MM.1S (cell line): ENCODE results near the gene XCL2.

Source experiments
- EZH2phosphoT487 ChIP-seq: fragments of 300-600 bp; sonication (generic); IDR thresholded peaks from 2 replicates; pipeline ENCODE4 v1.6.1; 2018; ENCODE audit warnings: antibody characterized with exemption, low read length
- TF ChIP-seq, protein P1 (sequence below): fragments of 300-600 bp; sonication (generic); IDR thresholded peaks from 2 replicates; pipeline ENCODE4 v1.5.1; 2016; ENCODE audit warnings: antibody characterized with exemption, low read length, mixed read lengths

DNA sequence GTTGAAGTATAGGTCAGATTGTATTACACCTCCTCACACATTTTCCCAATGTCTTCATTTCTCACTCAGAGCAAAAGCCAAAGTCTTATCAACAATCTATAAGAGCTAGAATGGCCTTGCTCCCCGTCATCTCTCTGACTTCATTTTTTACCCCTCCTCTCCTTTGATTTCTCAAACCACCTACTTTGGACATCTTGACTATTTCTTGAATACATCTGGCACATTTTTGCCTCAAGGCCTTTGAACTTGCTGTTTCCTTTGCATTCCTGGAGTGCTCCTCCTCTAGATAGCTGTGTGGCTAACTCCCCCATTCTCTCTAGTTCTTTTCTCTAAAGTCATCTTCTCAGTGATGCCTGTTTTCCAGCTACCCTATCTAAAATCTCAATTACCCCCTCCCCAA is 7.2 kb upstream of the XCL2 start:
- TF ChIP-seq, protein P1, sequence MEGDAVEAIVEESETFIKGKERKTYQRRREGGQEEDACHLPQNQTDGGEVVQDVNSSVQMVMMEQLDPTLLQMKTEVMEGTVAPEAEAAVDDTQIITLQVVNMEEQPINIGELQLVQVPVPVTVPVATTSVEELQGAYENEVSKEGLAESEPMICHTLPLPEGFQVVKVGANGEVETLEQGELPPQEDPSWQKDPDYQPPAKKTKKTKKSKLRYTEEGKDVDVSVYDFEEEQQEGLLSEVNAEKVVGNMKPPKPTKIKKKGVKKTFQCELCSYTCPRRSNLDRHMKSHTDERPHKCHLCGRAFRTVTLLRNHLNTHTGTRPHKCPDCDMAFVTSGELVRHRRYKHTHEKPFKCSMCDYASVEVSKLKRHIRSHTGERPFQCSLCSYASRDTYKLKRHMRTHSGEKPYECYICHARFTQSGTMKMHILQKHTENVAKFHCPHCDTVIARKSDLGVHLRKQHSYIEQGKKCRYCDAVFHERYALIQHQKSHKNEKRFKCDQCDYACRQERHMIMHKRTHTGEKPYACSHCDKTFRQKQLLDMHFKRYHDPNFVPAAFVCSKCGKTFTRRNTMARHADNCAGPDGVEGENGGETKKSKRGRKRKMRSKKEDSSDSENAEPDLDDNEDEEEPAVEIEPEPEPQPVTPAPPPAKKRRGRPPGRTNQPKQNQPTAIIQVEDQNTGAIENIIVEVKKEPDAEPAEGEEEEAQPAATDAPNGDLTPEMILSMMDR = no peak
- TF ChIP-seq EZH2phosphoT487 = no peak
